Measurements from ENCODE around the gene KCNS3. TPM values are rescaled to one million over a fixed set of nuclear protein-coding genes. Genes with fewer than 3 reads are reported as not detected.

The KCNS3 gene
- total RNA-seq, 1 donor from 2014 or later: 10.0 TPM

DNA sequence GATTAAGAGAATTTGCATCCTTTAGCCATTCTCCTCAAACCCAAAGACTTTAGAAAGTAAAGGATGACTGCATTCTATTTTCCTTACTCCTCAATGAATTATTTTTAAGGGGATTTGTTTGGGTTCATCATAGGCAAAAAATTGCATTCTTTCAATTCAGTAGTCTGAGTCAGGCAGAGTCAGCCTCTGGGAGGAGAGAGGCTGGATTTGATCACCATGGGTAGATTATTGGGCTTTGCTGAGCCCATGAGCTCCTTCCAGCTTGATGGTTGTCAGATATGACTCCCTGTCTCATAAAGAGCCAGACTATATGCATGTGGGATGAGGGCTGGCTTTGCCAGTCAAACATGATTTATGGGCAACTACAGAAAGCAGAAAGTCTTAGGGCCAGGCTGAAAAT, 101.2 kb downstream of the KCNS3 start:
- H3K27me3 Mint-ChIP-seq (ENCODE audit: insufficient read depth, low read depth): no peaks in the 10 kb centered on the region
- H3K79me2 ChIP-seq (ENCODE audit: low read depth): no peaks in the 10 kb centered on the region
- H3K4me3 Mint-ChIP-seq: no peak overlapping the region
- no peaks in the 10 kb centered on the region for H3K36me3 ChIP-seq
- no peak overlapping the region for H3K4me2 ChIP-seq
- peaks cover 5% of the 10 kb centered on the region for H3K4me1 ChIP-seq
- H3K36me3 Mint-ChIP-seq: no peaks in the 10 kb centered on the region
- H2AFZ ChIP-seq (replicated peaks): no peak overlapping the region
- H4K20me1 ChIP-seq (ENCODE audit: low read depth): no peaks in the 10 kb centered on the region
- no peak overlapping the region for H3K27ac Mint-ChIP-seq
- H3K9ac ChIP-seq: no peak overlapping the region
- H3K4me3 ChIP-seq: no peak overlapping the region
- no peaks in the 10 kb centered on the region for H3F3A ChIP-seq (ENCODE audit: low read depth)
- H3K4me1 Mint-ChIP-seq: peaks cover 7% of the 10 kb centered on the region
- no peaks in the 10 kb centered on the region for H3K9me3 Mint-ChIP-seq
- no peaks in the 10 kb centered on the region for H3K27me3 ChIP-seq
- TF ChIP-seq, protein P1, sequence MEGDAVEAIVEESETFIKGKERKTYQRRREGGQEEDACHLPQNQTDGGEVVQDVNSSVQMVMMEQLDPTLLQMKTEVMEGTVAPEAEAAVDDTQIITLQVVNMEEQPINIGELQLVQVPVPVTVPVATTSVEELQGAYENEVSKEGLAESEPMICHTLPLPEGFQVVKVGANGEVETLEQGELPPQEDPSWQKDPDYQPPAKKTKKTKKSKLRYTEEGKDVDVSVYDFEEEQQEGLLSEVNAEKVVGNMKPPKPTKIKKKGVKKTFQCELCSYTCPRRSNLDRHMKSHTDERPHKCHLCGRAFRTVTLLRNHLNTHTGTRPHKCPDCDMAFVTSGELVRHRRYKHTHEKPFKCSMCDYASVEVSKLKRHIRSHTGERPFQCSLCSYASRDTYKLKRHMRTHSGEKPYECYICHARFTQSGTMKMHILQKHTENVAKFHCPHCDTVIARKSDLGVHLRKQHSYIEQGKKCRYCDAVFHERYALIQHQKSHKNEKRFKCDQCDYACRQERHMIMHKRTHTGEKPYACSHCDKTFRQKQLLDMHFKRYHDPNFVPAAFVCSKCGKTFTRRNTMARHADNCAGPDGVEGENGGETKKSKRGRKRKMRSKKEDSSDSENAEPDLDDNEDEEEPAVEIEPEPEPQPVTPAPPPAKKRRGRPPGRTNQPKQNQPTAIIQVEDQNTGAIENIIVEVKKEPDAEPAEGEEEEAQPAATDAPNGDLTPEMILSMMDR (IDR thresholded peaks at IDR 0.05): no peak
- TF ChIP-seq EZH2 (IDR thresholded peaks at IDR 0.05) (no peak), EZH2phosphoT487 (IDR thresholded peaks at IDR 0.05) (no peak)
- no peaks in the 10 kb centered on the region for H3K9me3 ChIP-seq (ENCODE audit: low read depth)
- no peak overlapping the region for H3K27ac ChIP-seq
- DNase-seq (ENCODE audit: low spot score): no peak

DNA sequence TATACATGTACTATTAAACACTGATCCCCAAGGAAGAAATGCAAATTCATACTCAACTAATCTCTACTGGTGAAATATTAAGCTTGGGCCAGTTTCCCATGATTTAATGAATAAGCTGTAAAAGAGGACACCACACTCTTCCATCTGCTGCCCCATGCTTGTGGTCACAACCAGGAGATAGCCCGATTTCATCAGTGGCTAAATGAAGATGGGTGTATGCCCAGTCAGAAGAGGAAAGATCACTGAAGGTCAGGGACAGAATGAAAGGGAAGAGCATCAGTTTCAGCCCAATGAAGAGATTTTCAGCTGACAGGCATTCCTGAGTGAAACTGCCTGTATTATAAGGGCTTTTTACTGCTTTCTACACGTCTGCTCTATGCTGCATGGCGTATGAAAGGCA, 103.5 kb downstream of the KCNS3 start:
- Mint-ChIP-seq H3K27ac (no peak overlapping the region), H3K4me1 (peaks cover 7% of the 10 kb centered on the region), H3K27me3 (ENCODE audit: insufficient read depth, low read depth) (no peaks in the 10 kb centered on the region), H3K9me3 (no peaks in the 10 kb centered on the region), H3K36me3 (no peaks in the 10 kb centered on the region), H3K4me3 (no peak overlapping the region)
- Histone ChIP-seq H4K20me1 (ENCODE audit: low read depth) (no peaks in the 10 kb centered on the region), H3K4me2 (no peak overlapping the region), H3K79me2 (ENCODE audit: low read depth) (no peaks in the 10 kb centered on the region), H3K9ac (no peak overlapping the region), H2AFZ (replicated peaks) (no peak overlapping the region), H3K36me3 (no peaks in the 10 kb centered on the region), H3K27ac (no peak overlapping the region), H3K4me1 (peaks cover 5% of the 10 kb centered on the region), H3F3A (ENCODE audit: low read depth) (no peaks in the 10 kb centered on the region), H3K27me3 (no peaks in the 10 kb centered on the region), H3K9me3 (ENCODE audit: low read depth) (no peaks in the 10 kb centered on the region), H3K4me3 (no peak overlapping the region)
- DNase-seq (ENCODE audit: low spot score): no peak
- TF ChIP-seq EZH2 (IDR thresholded peaks at IDR 0.05) (no peak), EZH2phosphoT487 (IDR thresholded peaks at IDR 0.05) (no peak)
- TF ChIP-seq, protein P1 (IDR thresholded peaks at IDR 0.05): no peak

Other genes starting within 250 kb of the KCNS3 start
- 38.2 and 56.8 TPM in 2 replicates for gene SMC6, start 124.9 kb upstream of the KCNS3 start, total RNA-seq (ENCODE audit: low replicate concordance)
- 42.5 and 43.5 TPM in 2 replicates for gene GEN1, start 124.5 kb upstream of the KCNS3 start, total RNA-seq (ENCODE audit: low replicate concordance)
- gene MSGN1, start 62.2 kb upstream of the KCNS3 start, total RNA-seq (ENCODE audit: low replicate concordance): not detected in 2 replicates

Data from neural progenitor cell (in vitro differentiated cells).